Myometrial cell (primary cell): ENCODE measurements around the gene TAS2R8. TPM values are rescaled to one million over a fixed set of nuclear protein-coding genes. Genes with fewer than 3 reads are reported as not detected.

ENCODE experiments used
- total RNA-seq: library from RNA; depleted of rRNA; stranded (reverse); fragments of >200 nt; gene quantifications from 2 replicates; pipeline ENCODE4 v1.2.3, GENCODE V29; 2015

The TAS2R8 gene
- total RNA-seq: not detected in 2 replicates

DNA sequence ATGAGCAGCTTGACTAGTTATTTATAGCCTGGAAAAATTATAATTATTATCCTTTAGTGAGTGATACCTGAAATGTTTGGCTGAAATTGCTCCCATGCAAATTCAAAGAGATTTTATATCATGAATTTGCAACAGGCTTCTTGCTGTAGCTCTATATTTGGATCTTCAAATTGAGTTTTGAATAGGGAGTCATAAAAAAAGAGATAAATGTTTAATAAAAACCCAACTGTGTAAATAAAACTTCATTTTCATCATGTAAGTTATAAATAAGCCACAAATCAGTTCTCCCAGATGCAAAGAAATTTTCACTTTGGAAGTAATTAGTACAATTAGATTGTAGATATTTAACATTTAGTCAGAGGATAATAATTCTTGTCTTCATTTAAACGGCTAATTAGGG lies at the start of gene TAS2R8:
TAS2R8 (minus strand) TSS at position 101 of the 400 bp plus-strand sequence. CDS start 306 bp downstream, outside the sequence.

GRCh38 chr12:10849425-10849878 lies 42.4 kb upstream of the TAS2R8 start, which contains the start of gene PRR4:
Gene PRR4 (minus strand): TSS chr12:10849475. CDS start chr12:10849437, 38 bp downstream.

GRCh38 chr12:10826258-10826657 lies 19.2 kb upstream of the TAS2R8 start, which contains the start of gene TAS2R10:
Gene TAS2R10 (minus strand): TSS chr12:10826358. CDS start chr12:10826269, 89 bp downstream.

GRCh38 chr12:10810068-10810467 lies 3.0 kb upstream of the TAS2R8 start, which contains the start of gene TAS2R9:
Gene TAS2R9 (minus strand): TSS chr12:10810168. CDS start chr12:10810075, 93 bp downstream.

GRCh38 chr12:10802587-10802986 lies 4.5 kb downstream of the TAS2R8 start, which contains the start of gene TAS2R7:
Gene TAS2R7 (minus strand): TSS chr12:10802627. CDS start chr12:10802570, 57 bp downstream.

Other genes starting within 250 kb of the TAS2R8 start
- gene MAGOHB, start 193.7 kb downstream of the TAS2R8 start, total RNA-seq: 20.9 and 22.5 TPM in 2 replicates
- 0.35 TPM in 1 of 2 replicates, not detected in the other for gene STYK1, start 133.2 kb downstream of the TAS2R8 start, total RNA-seq
- 115 and 141 TPM in 2 replicates for gene YBX3, start 84.0 kb downstream of the TAS2R8 start, total RNA-seq
- not detected in 2 replicates for gene TAS2R7, start 4.7 kb downstream of the TAS2R8 start, total RNA-seq
- not detected in 2 replicates for gene TAS2R9, start 2.9 kb upstream of the TAS2R8 start, total RNA-seq
- not detected in 2 replicates for gene TAS2R10, start 19.1 kb upstream of the TAS2R8 start, total RNA-seq
- gene PRR4, start 42.2 kb upstream of the TAS2R8 start, total RNA-seq: not detected in 2 replicates
- 3.4 and 5.5 TPM in 2 replicates for gene PRH1, start 77.0 kb upstream of the TAS2R8 start, total RNA-seq
- 0.18 TPM in 1 of 2 replicates, not detected in the other for gene TAS2R13, start 102.3 kb upstream of the TAS2R8 start, total RNA-seq
- not detected in 2 replicates for gene PRH2, start 122.0 kb upstream of the TAS2R8 start, total RNA-seq
- 0.29 and 1.4 TPM in 2 replicates for gene TAS2R14, start 132.0 kb upstream of the TAS2R8 start, total RNA-seq
- gene TAS2R50, start 179.6 kb upstream of the TAS2R8 start, total RNA-seq: 0.53 TPM in 1 of 2 replicates, not detected in the other
- 0.35 TPM in 1 of 2 replicates, not detected in the other for gene TAS2R20, start 191.0 kb upstream of the TAS2R8 start, total RNA-seq
- not detected in 2 replicates for gene TAS2R19, start 215.3 kb upstream of the TAS2R8 start, total RNA-seq
- 0.18 TPM in 1 of 2 replicates, not detected in the other for gene TAS2R31, start 224.1 kb upstream of the TAS2R8 start, total RNA-seq